OCI-LY7 (cell line): ENCODE results near the gene LPO.

Experiments used
- CTCF ChIP-seq: fragments of 200-600 bp; sonication (generic); conservative IDR thresholded peaks from 2 replicates; pipeline ENCODE4 v1.5.1; 2014; ENCODE audit warnings: mild to moderate bottlenecking, antibody characterized with exemption, low read length, moderate library complexity, mixed read lengths
- EZH2phosphoT487 ChIP-seq: fragments of 200-600 bp; sonication (generic); IDR thresholded peaks from 2 replicates; pipeline ENCODE4 v1.6.1; 2018; ENCODE audit warnings: low read depth, borderline replicate concordance, mild to moderate bottlenecking, mixed run types, antibody characterized with exemption, low read length, moderate library complexity, mixed read lengths

DNA sequence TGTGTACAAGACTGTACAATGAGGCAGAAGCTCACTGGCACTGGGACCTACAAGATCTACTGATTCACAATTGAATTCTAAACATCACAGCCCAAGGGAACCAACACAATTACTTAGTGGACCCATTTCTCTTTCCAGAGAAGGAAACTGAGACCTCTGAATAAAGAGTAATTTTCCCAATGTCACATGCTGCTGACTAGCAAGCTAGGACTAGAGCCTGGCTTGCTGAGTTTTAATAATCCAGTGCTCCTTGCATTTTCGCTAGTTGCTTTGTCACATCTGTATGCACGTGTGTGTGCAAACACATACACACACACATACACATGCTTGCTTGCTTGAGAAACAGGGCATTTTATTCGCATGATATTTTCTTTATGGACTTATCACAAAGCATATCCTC, 3.9 kb upstream of the LPO start:
- TF ChIP-seq CTCF (no peak), EZH2phosphoT487 (no peak)
